HCT116 (cell line): ENCODE results near the gene GABBR2. TPM values are rescaled to one million over a fixed set of nuclear protein-coding genes. Genes with fewer than 3 reads are reported as not detected.

Experiments used
- ATAC-seq: fragments of 200-7000 bp; cut with Tn5 transposase; 2 replicates; pipeline ENCODE4 v1.9.1; 2020; ENCODE audit warnings: mild to moderate bottlenecking, moderate library complexity
- BruUV-seq: library from RNA; stranded (reverse); fragments of 400-500 nt; replicated peaks from 2 replicates; lab custom pipeline; 2021; lab: Mats Ljungman, UMichigan
- CTCF ChIA-PET: fragments of 300-600 bp; sonication (Branson Sonifier 250); formaldehyde crosslinking; loops from one replicate; lab custom pipeline; 2021; ENCODE audit warnings: antibody characterized with exemption; lab: Charles Lee
- POLR2A ChIA-PET: fragments of 300-600, 350-600 bp; sonication (Branson Sonifier 250); formaldehyde crosslinking; loops from one replicate; lab custom pipeline; 2021; ENCODE audit warnings: antibody characterized with exemption; lab: Charles Lee
- RAD21 ChIA-PET, 2 experiments: fragments of 300-600 bp; sonication (Branson Sonifier 250); formaldehyde crosslinking; loops; one replicate each; lab custom pipeline; 2023; ENCODE audit warnings: low total read pairs in 2 of 2; ENCODE audit not compliant: uncharacterized antibody in 2 of 2, unreplicated experiment in 2 of 2, low non-redundant PET in 1 of 2; lab: Charles Lee
- DNase-seq: peaks from one replicate; pipeline ENCODE4 v3.0.0-alpha.2; 2010; ENCODE audit warnings: low read depth, low spot score
- H2AFZ ChIP-seq: fragments of 200-600 bp; shearing (Covaris generic), sonication (generic); 2 replicates; pipeline ENCODE4 v1.6.1; 2017; ENCODE audit warnings: low read depth, mixed run types, mixed read lengths, antibody characterized with exemption, low read length; ENCODE audit not compliant: poor library complexity, severe bottlenecking
- H3K27ac ChIP-seq: 2 replicates; pipeline ENCODE4 v1.5.1; 2012; ENCODE audit warnings: low read depth, low read length
- H3K27me3 ChIP-seq: fragments of 200-600 bp; sonication (generic); 2 replicates; pipeline ENCODE4 v1.6.1; 2016; ENCODE audit warnings: mixed run types, low read length, mixed read lengths; ENCODE audit not compliant: insufficient read depth
- H3K36me3 ChIP-seq, 2 experiments: fragments of 200-500 bp in 1 of 2; fragments of 200-600 bp in 1 of 2; sonication (Bioruptor generic) in 1 of 2; sonication (generic) in 1 of 2; 2 replicates each; pipeline versions ENCODE4 v1.5.1 to v1.6.1; 2014 to 2016; ENCODE audit warnings: low read length in 2 of 2, inconsistent platforms in 1 of 2, mixed read lengths in 1 of 2, mixed run types in 1 of 2; ENCODE audit not compliant: insufficient read depth in 2 of 2, control insufficient read depth in 1 of 2
- H3K4me1 ChIP-seq, 2 experiments: fragments of 200-600 bp in 1 of 2; sonication (generic) in 1 of 2; 2 replicates each; pipeline versions ENCODE4 v1.5.1 to v1.6.1; 2012 to 2017; ENCODE audit warnings: low read length in 2 of 2, inconsistent platforms in 1 of 2, mild to moderate bottlenecking in 1 of 2, mixed read lengths in 1 of 2, mixed run types in 1 of 2, moderate library complexity in 1 of 2; ENCODE audit not compliant: insufficient read depth in 2 of 2, control insufficient read depth in 1 of 2
- H3K4me2 ChIP-seq: fragments of 200-600 bp; sonication (generic); 2 replicates; pipeline ENCODE4 v1.6.1; 2017; ENCODE audit warnings: mixed run types, low read length, mixed read lengths
- H3K4me3 ChIP-seq, 2 experiments: fragments of 200-600 bp in 1 of 2; sonication (generic) in 1 of 2; replicated peaks in 1 of 2; 2 replicates each; pipeline ENCODE4 v1.5.1; 2011 to 2016; ENCODE audit warnings: low read length in 2 of 2, control low read depth in 1 of 2, low read depth in 1 of 2, mild to moderate bottlenecking in 1 of 2, mixed read lengths in 1 of 2, mixed run types in 1 of 2
- H3K79me2 ChIP-seq: fragments of 200-600 bp; sonication (generic); 2 replicates; pipeline ENCODE4 v1.6.1; 2017; ENCODE audit warnings: mild to moderate bottlenecking, mixed run types, low read length, moderate library complexity, mixed read lengths; ENCODE audit not compliant: insufficient read depth
- H3K9ac ChIP-seq: fragments of 200-600 bp; sonication (generic); 2 replicates; pipeline ENCODE4 v1.6.1; 2016; ENCODE audit warnings: low read length, mixed read lengths
- H3K9me2 ChIP-seq: fragments of 200-600 bp; sonication (generic), shearing (Covaris generic); 2 replicates; pipeline ENCODE4 v1.6.1; 2017; ENCODE audit warnings: mixed run types, mild to moderate bottlenecking, moderate library complexity; ENCODE audit not compliant: insufficient read depth
- H3K9me3 ChIP-seq, 2 experiments: fragments of 200-500 bp in 1 of 2; fragments of 200-600 bp in 1 of 2; sonication (Bioruptor generic) in 1 of 2; sonication (generic) in 1 of 2; 2 replicates each; pipeline ENCODE4 v1.6.1; 2014 to 2017; ENCODE audit warnings: low read length in 2 of 2, mixed read lengths in 2 of 2, inconsistent platforms in 1 of 2, low read depth in 1 of 2, mild to moderate bottlenecking in 1 of 2, mixed run types in 1 of 2, moderate library complexity in 1 of 2; ENCODE audit not compliant: control insufficient read depth in 1 of 2, insufficient read depth in 1 of 2
- H4K20me1 ChIP-seq: fragments of 200-600 bp; sonication (generic), shearing (Covaris generic); 2 replicates; pipeline ENCODE4 v1.6.1; 2017; ENCODE audit warnings: mixed run types, mild to moderate bottlenecking, moderate library complexity; ENCODE audit not compliant: insufficient read depth
- ATF3 ChIP-seq: IDR thresholded peaks from 2 replicates; pipeline ENCODE4 v1.6.1; 2012
- CBX3 ChIP-seq: IDR thresholded peaks from 2 replicates; pipeline ENCODE4 v1.6.1; 2012; ENCODE audit warnings: low read depth
- CEBPB ChIP-seq: IDR thresholded peaks from 2 replicates; pipeline ENCODE4 v1.6.1; 2012; ENCODE audit warnings: low read depth
- EGR1 ChIP-seq: IDR thresholded peaks from 2 replicates; pipeline ENCODE4 v1.6.1; 2012; ENCODE audit warnings: low read depth
- ELF1 ChIP-seq: IDR thresholded peaks from 2 replicates; pipeline ENCODE4 v1.6.1; 2012; ENCODE audit warnings: low read depth, borderline replicate concordance
- EZH2 ChIP-seq: fragments of 200-600 bp; sonication (generic); IDR thresholded peaks from 2 replicates; pipeline ENCODE4 v1.6.1; 2017; ENCODE audit warnings: antibody characterized with exemption, mixed run types
- EZH2phosphoT487 ChIP-seq: fragments of 200-600 bp; IDR thresholded peaks from 2 replicates; pipeline ENCODE4 v1.6.1; 2018; ENCODE audit warnings: antibody characterized with exemption, borderline replicate concordance
- FOSL1 ChIP-seq: IDR thresholded peaks from 2 replicates; pipeline ENCODE4 v1.6.1; 2012; ENCODE audit warnings: low read depth
- JUND ChIP-seq: IDR thresholded peaks from 2 replicates; pipeline ENCODE4 v1.6.1; 2012
- POLR2AphosphoS5 ChIP-seq: IDR thresholded peaks from 2 replicates; pipeline ENCODE4 v1.6.1; 2011; ENCODE audit warnings: mild to moderate bottlenecking, low read depth, low read length, moderate library complexity
- RAD21 ChIP-seq: IDR thresholded peaks from 2 replicates; pipeline ENCODE4 v1.6.1; 2012; ENCODE audit warnings: low read depth, mild to moderate bottlenecking
- SRF ChIP-seq: IDR thresholded peaks from 2 replicates; pipeline ENCODE4 v1.6.1; 2012; ENCODE audit warnings: low read depth
- TCF7L2 ChIP-seq: IDR thresholded peaks from 2 replicates; pipeline ENCODE4 v1.7.0; 2011; ENCODE audit warnings: borderline replicate concordance, inconsistent platforms; ENCODE audit not compliant: insufficient read depth, insufficient read length; ENCODE audit errors: extremely low read depth
- YY1 ChIP-seq: IDR thresholded peaks from 2 replicates; pipeline ENCODE4 v1.6.1; 2011; ENCODE audit warnings: low read length, low read depth, moderate library complexity, mild to moderate bottlenecking; ENCODE audit not compliant: insufficient replicate concordance; ENCODE audit errors: extremely low read depth
- ZFX ChIP-seq: fragments of 450-650 bp; IDR thresholded peaks from 2 replicates; pipeline ENCODE4 v1.6.1; 2017
- ZNF274 ChIP-seq: fragments of 200-500 bp; sonication (Bioruptor generic); IDR thresholded peaks from 2 replicates; pipeline ENCODE4 v1.6.1; 2014; ENCODE audit warnings: mild to moderate bottlenecking, low read depth, low read length, inconsistent platforms
- intact Hi-C: fragments of 100-400 bp; cut with micrococcal nuclease; formaldehyde crosslinking; loops from 2 replicates; pipeline ENCODE4 v1.10.0; 2022
- total RNA-seq: library from RNA; stranded (reverse); gene quantifications from one replicate; pipeline ENCODE4 v1.2.1, GENCODE V29; 2021; ENCODE audit not compliant: unreplicated experiment
- TF ChIP-seq, protein P1 (sequence below): IDR thresholded peaks from 2 replicates; pipeline ENCODE4 v1.6.1; 2012; ENCODE audit warnings: low read depth
- TF ChIP-seq, protein P2 (sequence below): IDR thresholded peaks from 2 replicates; pipeline ENCODE4 v1.6.1; 2012
- TF ChIP-seq, protein P3 (sequence below), 3 experiments: fragments of 200-600 bp in 1 of 3; sonication (generic) in 1 of 3; IDR thresholded peaks in 2 of 3; conservative IDR thresholded peaks in 1 of 3; 2 replicates each; pipeline ENCODE4 v1.5.1; 2012 to 2017; ENCODE audit warnings: low read depth in 2 of 3, low read length in 2 of 3, antibody characterized with exemption in 1 of 3, borderline replicate concordance in 1 of 3, control low read depth in 1 of 3, mild to moderate bottlenecking in 1 of 3, mixed read lengths in 1 of 3, mixed run types in 1 of 3, moderate library complexity in 1 of 3; ENCODE audit not compliant: insufficient read depth in 1 of 3

GABBR2 gene
- total RNA-seq, 1 experiment from 2014 or later: 0.15 TPM

- CTCF ChIA-PET: no interaction called here
- H3K27ac ChIP-seq: no peak overlapping the region
- no peak for ATAC-seq
- no peaks in the 10 kb centered on the region for H4K20me1 ChIP-seq
- H3K4me1 ChIP-seq: no peaks in the 10 kb centered on the region
- no peak overlapping the region for H3K9ac ChIP-seq
- TF ChIP-seq EZH2 (no peak), FOSL1 (no peak), EZH2phosphoT487 (no peak), JUND (no peak), CBX3 (no peak), SRF (no peak), POLR2AphosphoS5 (no peak), RAD21 (no peak), CEBPB (no peak), ELF1 (no peak), EGR1 (no peak), ATF3 (no peak), ZNF274 (no peak), ZFX (no peak), TCF7L2 (no peak), YY1 (no peak)
- TF ChIP-seq, protein P1, sequence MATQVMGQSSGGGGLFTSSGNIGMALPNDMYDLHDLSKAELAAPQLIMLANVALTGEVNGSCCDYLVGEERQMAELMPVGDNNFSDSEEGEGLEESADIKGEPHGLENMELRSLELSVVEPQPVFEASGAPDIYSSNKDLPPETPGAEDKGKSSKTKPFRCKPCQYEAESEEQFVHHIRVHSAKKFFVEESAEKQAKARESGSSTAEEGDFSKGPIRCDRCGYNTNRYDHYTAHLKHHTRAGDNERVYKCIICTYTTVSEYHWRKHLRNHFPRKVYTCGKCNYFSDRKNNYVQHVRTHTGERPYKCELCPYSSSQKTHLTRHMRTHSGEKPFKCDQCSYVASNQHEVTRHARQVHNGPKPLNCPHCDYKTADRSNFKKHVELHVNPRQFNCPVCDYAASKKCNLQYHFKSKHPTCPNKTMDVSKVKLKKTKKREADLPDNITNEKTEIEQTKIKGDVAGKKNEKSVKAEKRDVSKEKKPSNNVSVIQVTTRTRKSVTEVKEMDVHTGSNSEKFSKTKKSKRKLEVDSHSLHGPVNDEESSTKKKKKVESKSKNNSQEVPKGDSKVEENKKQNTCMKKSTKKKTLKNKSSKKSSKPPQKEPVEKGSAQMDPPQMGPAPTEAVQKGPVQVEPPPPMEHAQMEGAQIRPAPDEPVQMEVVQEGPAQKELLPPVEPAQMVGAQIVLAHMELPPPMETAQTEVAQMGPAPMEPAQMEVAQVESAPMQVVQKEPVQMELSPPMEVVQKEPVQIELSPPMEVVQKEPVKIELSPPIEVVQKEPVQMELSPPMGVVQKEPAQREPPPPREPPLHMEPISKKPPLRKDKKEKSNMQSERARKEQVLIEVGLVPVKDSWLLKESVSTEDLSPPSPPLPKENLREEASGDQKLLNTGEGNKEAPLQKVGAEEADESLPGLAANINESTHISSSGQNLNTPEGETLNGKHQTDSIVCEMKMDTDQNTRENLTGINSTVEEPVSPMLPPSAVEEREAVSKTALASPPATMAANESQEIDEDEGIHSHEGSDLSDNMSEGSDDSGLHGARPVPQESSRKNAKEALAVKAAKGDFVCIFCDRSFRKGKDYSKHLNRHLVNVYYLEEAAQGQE: no peak
- TF ChIP-seq, protein P2, sequence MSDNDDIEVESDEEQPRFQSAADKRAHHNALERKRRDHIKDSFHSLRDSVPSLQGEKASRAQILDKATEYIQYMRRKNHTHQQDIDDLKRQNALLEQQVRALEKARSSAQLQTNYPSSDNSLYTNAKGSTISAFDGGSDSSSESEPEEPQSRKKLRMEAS: no peak
- TF ChIP-seq, protein P3, sequence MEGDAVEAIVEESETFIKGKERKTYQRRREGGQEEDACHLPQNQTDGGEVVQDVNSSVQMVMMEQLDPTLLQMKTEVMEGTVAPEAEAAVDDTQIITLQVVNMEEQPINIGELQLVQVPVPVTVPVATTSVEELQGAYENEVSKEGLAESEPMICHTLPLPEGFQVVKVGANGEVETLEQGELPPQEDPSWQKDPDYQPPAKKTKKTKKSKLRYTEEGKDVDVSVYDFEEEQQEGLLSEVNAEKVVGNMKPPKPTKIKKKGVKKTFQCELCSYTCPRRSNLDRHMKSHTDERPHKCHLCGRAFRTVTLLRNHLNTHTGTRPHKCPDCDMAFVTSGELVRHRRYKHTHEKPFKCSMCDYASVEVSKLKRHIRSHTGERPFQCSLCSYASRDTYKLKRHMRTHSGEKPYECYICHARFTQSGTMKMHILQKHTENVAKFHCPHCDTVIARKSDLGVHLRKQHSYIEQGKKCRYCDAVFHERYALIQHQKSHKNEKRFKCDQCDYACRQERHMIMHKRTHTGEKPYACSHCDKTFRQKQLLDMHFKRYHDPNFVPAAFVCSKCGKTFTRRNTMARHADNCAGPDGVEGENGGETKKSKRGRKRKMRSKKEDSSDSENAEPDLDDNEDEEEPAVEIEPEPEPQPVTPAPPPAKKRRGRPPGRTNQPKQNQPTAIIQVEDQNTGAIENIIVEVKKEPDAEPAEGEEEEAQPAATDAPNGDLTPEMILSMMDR (IDR thresholded peaks at IDR 0.05 in 2 of 3, conservative IDR thresholded peaks at IDR 0.05 in 1 of 3; ENCODE audit: borderline replicate concordance in 1 of 3, insufficient read depth in 1 of 3, low read depth in 2 of 3, low read length in 2 of 3): no peak
- H3K9me2 ChIP-seq: no peaks in the 10 kb centered on the region
- intact Hi-C loops: no loop called here
- H3K4me3 ChIP-seq: no peak overlapping the region
- H2AFZ ChIP-seq: no peak overlapping the region
- DNase-seq: no peak
- H3K4me2 ChIP-seq: no peak overlapping the region
- H3K36me3 ChIP-seq: peaks cover 0 to 7% of the 10 kb centered on the region in 2 experiments; a peak in 1 of 4 replicates
- BruUV-seq: no TSS peak
- POLR2A ChIA-PET: no interaction called here
- RAD21 ChIA-PET: no interaction called here
- no peaks in the 10 kb centered on the region for H3K27me3 ChIP-seq
- no peaks in the 10 kb centered on the region for H3K79me2 ChIP-seq
- no peaks in the 10 kb centered on the region for H3K9me3 ChIP-seq
Observed at GRCh38 chr9:98736226-98736625, 27.5 kb upstream of the GABBR2 start.
